NCI-H748 (cell line): ENCODE measurements around the gene GALNT12.

ENCODE experiments used
- DNase-seq: peaks from one replicate; lab custom pipeline; 2025; ENCODE audit not compliant: unreplicated experiment; lab: John Stamatoyannopoulos, UW

Gene GALNT12

GRCh38 chr9:98899408-98900056, 92.1 kb downstream of the GALNT12 start:
- peak; percentile 32 for DNase-seq
